Activated T-helper 9 cell treated with anti-CD3 and anti-CD28 coated beads, Interleukin-2, amount 50 U/mL, for 16 hours (primary cell): Measurements from ENCODE around the gene POLR3B.

Experiments used
- DNase-seq: peaks from one replicate; pipeline ENCODE4 v3.0.0-alpha.2; 2020; ENCODE audit warnings: low read depth

Gene POLR3B

GRCh38 chr12:106415134-106415533, 57.6 kb downstream of the POLR3B start:
- DNase-seq: no peak

GRCh38 chr12:106416273-106416672, 58.7 kb downstream of the POLR3B start:
- DNase-seq: no peak

DNA sequence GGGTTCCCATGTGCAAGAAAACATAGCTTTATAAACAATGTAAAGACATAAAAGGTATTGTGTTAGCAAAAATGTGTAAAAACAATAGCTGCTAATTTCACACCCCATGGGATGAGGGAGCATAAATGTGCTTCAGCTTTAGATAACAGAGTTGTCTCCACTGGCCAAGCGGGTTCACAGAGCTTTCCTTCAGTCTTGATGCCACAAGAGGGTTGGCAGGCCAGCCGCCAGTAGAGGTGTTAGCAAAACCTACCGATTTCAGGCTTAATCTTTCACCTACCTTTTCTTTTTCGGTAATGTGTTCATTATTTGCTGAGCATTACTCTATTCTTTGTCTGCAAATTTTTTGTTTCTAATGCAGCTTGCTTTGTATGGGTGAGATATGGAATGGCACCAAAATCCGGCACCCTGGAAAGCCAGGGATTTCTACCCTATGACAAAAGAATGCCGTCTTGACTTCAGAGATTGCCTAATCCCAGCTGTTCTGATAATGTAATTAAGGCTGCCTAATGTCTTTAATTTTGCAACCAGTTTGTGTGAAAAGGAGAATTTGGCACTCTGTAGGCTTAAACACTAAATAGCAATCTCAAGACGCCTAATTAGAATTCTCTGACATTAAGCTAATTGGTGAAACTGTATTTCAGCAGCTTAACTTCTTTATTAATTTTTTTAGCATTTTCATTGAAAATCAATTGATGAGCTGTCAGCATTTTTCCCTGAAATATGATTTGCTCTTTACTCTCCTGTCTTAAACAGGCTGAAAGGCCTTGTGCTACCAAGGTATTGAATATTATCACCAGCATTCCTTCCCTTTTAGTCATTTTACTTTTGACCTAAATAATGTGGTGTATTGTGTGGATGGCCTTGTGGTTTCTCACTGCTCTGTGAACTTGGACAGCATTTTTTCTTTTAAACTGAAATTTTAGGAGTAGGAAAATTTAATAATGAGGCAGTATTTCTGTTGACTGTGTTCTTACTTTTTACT, 60.7 kb downstream of the POLR3B start:
- DNase-seq: no peak

GRCh38 chr12:106418970-106419369, 61.4 kb downstream of the POLR3B start:
- no peak for DNase-seq

DNA sequence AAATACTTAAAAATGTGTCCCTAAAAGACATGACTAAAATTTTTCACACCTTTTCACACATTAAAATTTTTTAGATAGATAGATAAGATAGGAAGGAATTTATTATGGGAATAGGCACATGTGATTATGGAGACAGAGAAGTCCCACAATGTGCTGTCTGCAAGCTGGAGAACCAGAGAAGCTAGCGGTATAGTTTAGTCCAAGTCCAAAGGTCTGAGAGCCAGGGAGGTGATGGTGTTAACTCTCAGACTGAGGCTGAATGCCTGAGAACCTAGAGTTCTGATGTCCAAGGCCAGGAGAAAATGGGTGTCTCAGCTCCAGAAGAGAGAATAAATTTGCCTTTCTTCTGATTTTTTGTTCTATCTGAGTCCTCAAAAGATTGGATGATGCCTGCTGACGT, 65.7 kb downstream of the POLR3B start:
- DNase-seq: no peak

DNA sequence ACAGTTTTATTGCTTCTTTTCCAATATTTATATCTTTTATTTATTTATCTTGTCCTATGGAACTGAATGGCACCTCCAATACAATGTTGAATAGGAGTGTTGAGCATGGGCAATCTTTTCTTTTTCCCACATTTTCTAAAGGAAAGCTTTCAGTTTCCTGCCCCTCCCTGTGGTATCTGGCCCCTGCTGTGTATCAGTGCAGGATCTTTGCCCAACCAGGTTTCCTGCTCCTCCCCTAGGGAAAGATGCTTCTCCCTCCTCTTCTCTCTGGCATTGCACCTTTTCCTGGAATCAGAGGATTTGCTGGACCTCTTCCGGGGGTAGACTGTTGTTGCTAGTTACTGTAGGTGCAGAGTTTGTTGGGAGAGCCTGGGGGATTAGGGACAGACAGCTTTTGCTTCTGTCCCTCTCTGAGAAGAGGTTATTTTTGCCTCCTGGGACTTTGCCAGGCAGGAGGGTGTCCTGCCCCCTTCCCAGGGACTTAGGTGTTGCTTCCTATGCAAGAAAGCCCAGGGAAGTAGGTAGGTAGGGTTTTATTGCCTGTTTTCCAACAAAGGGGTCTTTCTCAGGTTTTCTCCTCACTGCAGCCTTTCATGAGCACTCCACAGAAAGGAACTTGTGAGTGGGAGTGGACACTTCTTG, 67.6 kb downstream of the POLR3B start:
- DNase-seq: no peak

DNA sequence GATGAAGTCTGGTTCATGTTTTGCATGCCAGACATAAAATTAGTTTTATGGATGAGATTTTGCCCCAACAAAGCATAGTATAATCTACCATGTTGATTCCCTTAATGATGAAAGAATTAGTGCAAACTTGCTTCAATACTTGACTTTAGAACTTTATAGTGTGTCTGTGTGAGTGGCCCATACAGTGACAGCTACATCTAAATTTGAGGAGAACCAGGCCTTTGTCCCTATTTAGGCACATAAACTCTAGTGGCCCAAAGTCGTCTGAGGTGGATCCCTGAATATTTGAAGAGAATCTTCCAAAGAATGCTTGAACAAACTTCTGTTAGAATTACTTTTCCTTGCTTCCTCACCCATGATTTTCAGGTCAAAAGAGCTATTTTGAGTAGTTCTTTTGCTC, 70.4 kb downstream of the POLR3B start:
- DNase-seq: no peak

- DNase-seq: no peak
These were observed 70.8 kb downstream of the POLR3B start for GRCh38 chr12:106428384-106428783.

- no peak for DNase-seq
These were observed 71.5 kb downstream of the POLR3B start for GRCh38 chr12:106429043-106429552.

- DNase-seq: no peak
These were observed 72.1 kb downstream of the POLR3B start for GRCh38 chr12:106429636-106430035.

DNA sequence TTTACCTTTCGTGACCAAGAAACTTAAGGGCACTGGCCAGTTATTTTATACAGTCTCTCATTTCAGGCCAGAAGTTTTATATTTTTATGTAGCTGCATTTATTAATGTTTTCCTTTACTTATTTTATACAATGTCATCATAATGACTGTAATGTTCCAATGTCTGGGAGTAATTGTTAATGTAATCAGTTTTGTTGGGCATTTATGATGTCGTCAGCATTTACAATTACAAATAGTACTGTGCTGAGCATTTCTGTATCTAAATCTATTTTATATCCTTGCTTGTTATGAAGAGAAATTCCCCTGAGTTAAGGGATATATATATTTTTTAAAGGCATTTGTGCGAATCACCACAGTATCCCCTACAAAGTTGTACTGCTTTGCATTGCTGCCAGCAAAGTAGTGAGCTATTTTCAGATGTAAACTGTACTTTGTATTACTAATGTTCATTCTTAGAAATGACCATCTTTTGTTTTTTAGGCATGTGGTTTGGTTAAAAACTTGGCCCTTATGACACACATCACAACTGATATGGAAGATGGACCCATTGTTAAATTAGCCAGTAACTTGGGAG, 74.4 kb downstream of the POLR3B start:
- no peak for DNase-seq

- no peak for DNase-seq
These were observed 75.5 kb downstream of the POLR3B start for GRCh38 chr12:106433055-106433454.

- no peak for DNase-seq
These were observed 77.0 kb downstream of the POLR3B start for GRCh38 chr12:106434526-106434925.

DNA sequence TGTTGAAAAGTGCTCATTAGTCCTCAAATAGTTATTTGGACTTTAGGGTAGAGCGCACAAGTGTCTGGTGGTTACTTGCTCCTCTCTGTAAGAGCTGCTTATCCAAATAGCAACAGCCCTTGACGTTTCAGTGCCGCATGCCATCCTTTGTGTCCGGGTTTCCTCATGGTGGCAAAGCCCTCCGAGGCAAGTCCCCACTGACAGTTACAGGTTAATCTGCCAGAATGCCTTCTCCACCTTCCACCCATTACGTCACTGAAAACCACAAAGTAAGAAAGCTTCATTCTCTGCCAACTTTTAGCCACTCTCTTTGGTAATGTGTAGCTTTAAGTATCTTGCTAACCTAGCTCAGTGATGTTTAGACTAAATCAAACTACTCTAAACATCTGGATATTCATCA, 78.6 kb downstream of the POLR3B start:
- no peak for DNase-seq

DNA sequence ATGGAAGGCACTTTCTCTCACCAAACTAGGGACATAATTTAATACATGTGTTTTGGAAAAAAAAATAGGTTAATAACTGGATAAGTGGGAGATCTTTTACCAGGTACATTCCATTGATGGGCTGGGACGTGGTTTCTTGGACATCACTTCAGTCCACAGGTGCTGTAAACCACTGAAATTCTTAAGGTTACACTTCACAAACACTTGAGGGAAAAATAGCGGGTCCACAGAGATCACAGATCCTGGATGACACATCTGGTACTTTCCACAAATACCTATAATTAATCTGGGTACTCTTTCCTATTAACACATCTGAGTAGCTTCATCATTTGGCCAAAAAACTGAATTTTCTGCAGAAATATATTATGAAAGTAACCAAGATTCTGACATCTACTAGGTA, 85.0 kb downstream of the POLR3B start:
- no peak for DNase-seq

GRCh38 chr12:106445053-106445452, 87.5 kb downstream of the POLR3B start:
- no peak for DNase-seq

DNA sequence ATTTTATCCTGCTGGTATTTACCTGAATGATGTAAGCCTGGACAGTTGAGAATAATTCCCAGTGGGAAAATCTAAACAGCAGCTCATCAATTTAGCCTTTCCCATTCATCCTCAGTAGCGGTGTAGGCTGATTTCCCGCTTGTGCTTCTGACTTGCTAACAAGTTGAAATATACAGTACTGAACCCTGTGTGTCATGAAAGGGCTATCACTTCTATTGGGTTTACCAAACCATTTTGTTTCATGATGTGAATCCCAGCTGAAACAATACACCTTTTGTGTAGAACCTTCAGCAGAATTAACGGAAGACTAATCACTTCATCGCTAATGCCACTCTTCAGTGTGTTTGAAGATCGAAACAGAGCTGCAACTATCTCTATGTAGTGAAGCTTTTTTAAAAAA, 88.4 kb downstream of the POLR3B start:
- no peak for DNase-seq

DNA sequence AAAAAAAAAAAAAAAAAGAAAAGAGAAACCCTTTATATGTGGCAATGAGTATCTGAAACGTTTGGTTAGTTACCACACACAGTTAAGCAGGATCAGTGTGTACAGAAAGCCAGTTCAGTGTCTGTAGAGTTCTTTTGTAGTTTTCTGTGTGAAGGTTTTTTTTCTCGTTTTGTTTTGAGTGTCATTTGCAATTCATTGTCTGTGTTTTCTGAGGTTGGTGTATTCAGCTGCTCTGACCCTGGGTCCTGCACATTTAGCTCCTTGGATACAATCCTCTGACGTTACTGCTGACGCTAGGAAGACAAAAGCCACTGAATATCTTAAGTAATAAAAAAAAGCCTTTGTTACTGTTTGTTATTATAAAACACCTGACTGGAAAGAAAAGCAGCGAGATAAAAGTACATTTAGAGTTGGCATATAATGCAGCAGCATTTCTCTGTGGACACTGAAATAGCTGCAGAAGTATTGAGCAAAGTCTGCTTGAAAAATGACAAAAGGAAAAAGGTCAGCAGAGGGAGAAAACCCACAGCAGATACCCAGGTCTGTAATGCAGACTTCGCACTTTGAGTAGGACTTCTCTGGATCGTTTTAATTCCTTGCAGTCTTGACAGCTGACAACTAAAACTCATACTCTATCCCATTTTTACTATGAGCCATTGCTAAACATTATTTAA, 89.0 kb downstream of the POLR3B start:
- DNase-seq: no peak

GRCh38 chr12:106452309-106452708, 94.8 kb downstream of the POLR3B start:
- DNase-seq: no peak

DNA sequence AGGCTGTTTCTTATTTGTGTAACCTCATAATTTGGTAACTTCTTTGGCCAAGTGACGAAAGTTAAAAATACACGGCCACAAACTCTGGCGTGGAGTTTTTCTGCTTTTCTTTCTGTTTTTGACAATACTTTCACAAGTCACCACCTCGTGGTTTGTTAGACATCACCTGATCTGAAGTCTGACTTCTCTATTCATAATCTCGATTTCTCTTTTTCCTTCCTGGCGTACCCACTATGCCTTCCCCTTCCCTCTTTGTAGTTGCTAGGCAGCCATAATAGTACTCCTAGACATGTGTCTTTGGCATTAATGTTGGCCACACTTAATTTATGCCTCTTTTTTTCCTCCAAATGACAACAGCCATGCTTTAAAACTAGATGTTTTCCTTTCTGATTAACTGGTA, 97.6 kb downstream of the POLR3B start:
- DNase-seq: no peak

- no peak for DNase-seq
These were observed 101.6 kb downstream of the POLR3B start for GRCh38 chr12:106459124-106459523.

- DNase-seq: no peak
These were observed 102.0 kb downstream of the POLR3B start for GRCh38 chr12:106459534-106459933.
